PC-9 (cell line): Measurements from ENCODE around the gene PPP1R3D. TPM values are rescaled to one million over a fixed set of nuclear protein-coding genes. Genes with fewer than 3 reads are reported as not detected.

Source experiments
- BruUV-seq: library from RNA; stranded (reverse); fragments of 400-500 nt; replicated peaks from 2 replicates; lab custom pipeline; 2021; lab: Mats Ljungman, UMichigan
- CTCF ChIA-PET: fragments of 300-600 bp; sonication (Branson Sonifier 250); formaldehyde crosslinking; loops from one replicate; lab custom pipeline; 2022; ENCODE audit warnings: antibody characterized with exemption; lab: Charles Lee
- POLR2A ChIA-PET: fragments of 300-600 bp; sonication (Branson Sonifier 250); formaldehyde crosslinking; loops from one replicate; lab custom pipeline; 2022; ENCODE audit warnings: antibody characterized with exemption; ENCODE audit not compliant: unreplicated experiment; lab: Charles Lee
- DNase-seq, 2 experiments: peaks; one replicate each; pipeline versions ENCODE4 v3.0.0 to v3.0.0-alpha.2; 2015 to 2022; ENCODE audit warnings: mixed read lengths in 1 of 2
- H2AFZ ChIP-seq: fragments of 200-600 bp; sonication (generic); 2 replicates; pipeline ENCODE4 v1.8.1; 2017; ENCODE audit warnings: antibody characterized with exemption
- H3F3A ChIP-seq: fragments of 200-600 bp; sonication (generic); 2 replicates; pipeline ENCODE4 v1.8.1; 2017; ENCODE audit warnings: antibody characterized with exemption, mild to moderate bottlenecking, low read depth; ENCODE audit not compliant: insufficient read depth
- H3K27ac ChIP-seq: fragments of 200-600 bp; sonication (generic); 2 replicates; pipeline ENCODE4 v1.6.1; 2016; ENCODE audit warnings: mixed run types
- H3K27me3 ChIP-seq: fragments of 200-600 bp; sonication (generic); 2 replicates; pipeline ENCODE4 v1.6.1; 2016; ENCODE audit warnings: low read depth, mixed run types; ENCODE audit not compliant: insufficient read depth
- H3K36me3 ChIP-seq: fragments of 200-600 bp; sonication (generic); 2 replicates; pipeline ENCODE4 v1.6.1; 2016; ENCODE audit warnings: low read depth, mixed run types
- H3K4me1 ChIP-seq: fragments of 200-600 bp; sonication (generic); replicated peaks from 2 replicates; pipeline ENCODE4 v1.6.1; 2016; ENCODE audit warnings: mixed run types; ENCODE audit not compliant: insufficient read depth
- H3K4me2 ChIP-seq: fragments of 200-600 bp; sonication (generic); 2 replicates; pipeline ENCODE4 v1.6.1; 2017; ENCODE audit warnings: mixed run types
- H3K4me3 ChIP-seq: fragments of 200-600 bp; sonication (generic); 2 replicates; pipeline ENCODE4 v1.6.1; 2016; ENCODE audit warnings: mixed run types
- H3K79me2 ChIP-seq: fragments of 200-600 bp; sonication (generic); 2 replicates; pipeline ENCODE4 v1.6.1; 2017; ENCODE audit warnings: low read depth, mixed run types
- H3K9me2 ChIP-seq: fragments of 200-600 bp; sonication (generic); 2 replicates; pipeline ENCODE4 v1.8.1; 2017; ENCODE audit warnings: mild to moderate bottlenecking; ENCODE audit not compliant: insufficient read depth
- H3K9me3 ChIP-seq: fragments of 200-600 bp; sonication (generic); 2 replicates; pipeline ENCODE4 v1.8.1; 2016; ENCODE audit warnings: low read depth; ENCODE audit not compliant: insufficient read depth
- H4K20me1 ChIP-seq: fragments of 200-600 bp; sonication (generic); 2 replicates; pipeline ENCODE4 v1.8.1; 2017; ENCODE audit not compliant: insufficient read depth
- EZH2 ChIP-seq: fragments of 200-600 bp; sonication (generic); IDR thresholded peaks from 2 replicates; pipeline ENCODE4 v1.8.0; 2017; ENCODE audit warnings: antibody characterized with exemption, low read depth
- intact Hi-C: fragments of 100-400 bp; cut with micrococcal nuclease; formaldehyde crosslinking; loops from one replicate; pipeline ENCODE4 v1.10.0; 2022; ENCODE audit not compliant: unreplicated experiment
- total RNA-seq: library from RNA; stranded (reverse); gene quantifications from 2 replicates; pipeline ENCODE4 v1.2.3, GENCODE V29; 2021
- TF ChIP-seq, protein P1 (sequence below): fragments of 200-600 bp; sonication (generic); conservative IDR thresholded peaks from 2 replicates; pipeline ENCODE4 v1.6.1; 2017; ENCODE audit warnings: mixed run types, antibody characterized with exemption, mild to moderate bottlenecking, moderate library complexity

Gene PPP1R3D
- total RNA-seq, 1 experiment from 2014 or later: 9.9 TPM

DNA sequence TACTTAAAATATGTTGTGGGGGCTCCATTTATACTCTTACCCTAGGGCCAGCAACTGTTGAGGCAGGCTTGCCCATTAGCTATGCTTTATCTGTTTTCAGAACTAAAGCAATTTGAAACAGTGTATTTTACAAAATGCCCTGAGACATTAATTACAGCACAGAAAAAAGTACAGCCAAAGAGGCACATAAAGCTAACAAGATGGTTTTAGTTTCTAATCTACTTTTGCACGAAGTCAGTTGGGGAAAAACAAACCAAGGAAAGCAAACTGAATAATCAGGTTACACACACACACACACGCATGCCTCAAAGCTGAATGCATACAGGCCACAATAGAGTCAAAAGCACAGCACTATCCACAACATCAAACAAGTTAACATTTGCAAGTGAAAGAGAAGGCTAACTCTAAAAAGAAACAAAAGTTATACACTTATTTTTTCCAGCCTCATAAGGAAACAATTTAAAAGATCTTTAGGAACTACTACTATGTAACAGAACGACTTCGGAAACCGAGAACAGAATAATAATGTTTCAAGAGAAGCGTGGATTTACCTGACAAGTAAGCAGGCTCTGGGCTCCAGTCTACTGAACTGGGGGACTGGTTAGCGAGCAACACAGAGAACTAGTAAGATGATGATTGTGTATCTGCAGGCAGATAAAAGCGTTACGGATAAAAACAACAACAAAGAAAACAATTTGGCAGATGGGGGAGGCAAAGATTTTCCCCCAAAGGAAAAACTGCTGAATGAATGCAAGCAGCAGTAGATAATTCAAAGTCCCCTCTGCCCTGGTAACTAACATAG lies 8.4 kb downstream of the PPP1R3D start:
- Histone ChIP-seq H3K27me3 (no peaks in the 10 kb centered on the region), H2AFZ (no peak overlapping the region), H3K79me2 (peaks cover 15% of the 10 kb centered on the region), H3F3A (no peaks in the 10 kb centered on the region; the same call in 1 of the 2 replicates), H3K4me1 (peaks cover 7% of the 10 kb centered on the region), H3K4me2 (no peak overlapping the region), H4K20me1 (0 out of 2 replicates have a peak, but pooled peaks cover 8% of the 10 kb centered on the region), H3K36me3 (peaks cover 7% of the 10 kb centered on the region), H3K27ac (no peak overlapping the region), H3K4me3 (no peak overlapping the region), H3K9me2 (no peaks in the 10 kb centered on the region), H3K9me3 (no peaks in the 10 kb centered on the region)
- POLR2A ChIA-PET: no interaction called here
- CTCF ChIA-PET: no interaction called here
- intact Hi-C loops: no loop called here
- no peak for DNase-seq
- no TSS peak for BruUV-seq
- TF ChIP-seq EZH2: no peak
- TF ChIP-seq, protein P1, sequence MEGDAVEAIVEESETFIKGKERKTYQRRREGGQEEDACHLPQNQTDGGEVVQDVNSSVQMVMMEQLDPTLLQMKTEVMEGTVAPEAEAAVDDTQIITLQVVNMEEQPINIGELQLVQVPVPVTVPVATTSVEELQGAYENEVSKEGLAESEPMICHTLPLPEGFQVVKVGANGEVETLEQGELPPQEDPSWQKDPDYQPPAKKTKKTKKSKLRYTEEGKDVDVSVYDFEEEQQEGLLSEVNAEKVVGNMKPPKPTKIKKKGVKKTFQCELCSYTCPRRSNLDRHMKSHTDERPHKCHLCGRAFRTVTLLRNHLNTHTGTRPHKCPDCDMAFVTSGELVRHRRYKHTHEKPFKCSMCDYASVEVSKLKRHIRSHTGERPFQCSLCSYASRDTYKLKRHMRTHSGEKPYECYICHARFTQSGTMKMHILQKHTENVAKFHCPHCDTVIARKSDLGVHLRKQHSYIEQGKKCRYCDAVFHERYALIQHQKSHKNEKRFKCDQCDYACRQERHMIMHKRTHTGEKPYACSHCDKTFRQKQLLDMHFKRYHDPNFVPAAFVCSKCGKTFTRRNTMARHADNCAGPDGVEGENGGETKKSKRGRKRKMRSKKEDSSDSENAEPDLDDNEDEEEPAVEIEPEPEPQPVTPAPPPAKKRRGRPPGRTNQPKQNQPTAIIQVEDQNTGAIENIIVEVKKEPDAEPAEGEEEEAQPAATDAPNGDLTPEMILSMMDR: no peak

DNA sequence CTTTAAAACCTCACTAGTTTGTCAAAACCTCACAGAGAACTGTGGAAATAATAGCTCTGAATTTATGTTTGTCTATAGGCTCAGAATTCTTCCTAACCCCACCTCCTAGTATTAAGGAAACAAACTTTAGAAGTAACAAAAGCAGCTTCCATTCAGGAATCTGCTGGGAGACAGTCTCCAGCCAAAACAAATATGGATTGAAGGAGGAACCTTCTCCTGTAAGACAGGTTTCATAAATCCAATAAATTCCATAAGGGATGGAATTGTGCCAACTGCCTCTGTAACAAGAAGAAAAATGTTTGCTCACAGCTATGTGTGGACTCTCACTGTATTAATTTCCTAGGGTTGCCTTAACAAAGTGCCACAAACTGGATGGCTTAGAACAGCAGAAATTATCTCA lies 14.2 kb downstream of the PPP1R3D start:
- ChIA-PET CTCF (no interaction called here), POLR2A (interaction anchor here (0.6 kb wide), 1 partner anchor 14 kb away, joined by 10 read pairs; the partner anchor contains the start of genes FAM217B and PPP1R3D)
- Histone ChIP-seq H3K4me1 (peaks cover 30% of the 10 kb centered on the region), H3K36me3 (no peaks in the 10 kb centered on the region; the same call in 1 of the 2 replicates), H3K27me3 (no peaks in the 10 kb centered on the region), H3K4me3 (no peak overlapping the region), H3K27ac (peak overlapping the region; percentile 48), H2AFZ (no peak overlapping the region), H3K9me3 (no peaks in the 10 kb centered on the region), H3K79me2 (no peaks in the 10 kb centered on the region), H3K9me2 (no peaks in the 10 kb centered on the region), H4K20me1 (no peaks in the 10 kb centered on the region), H3K4me2 (peak overlapping the region; percentile 48), H3F3A (peaks cover 21% of the 10 kb centered on the region)
- peak in 1 of 2 experiments; percentile 95 for DNase-seq
- BruUV-seq: no TSS peak
- intact Hi-C loops: no loop called here
- TF ChIP-seq EZH2: no peak
- TF ChIP-seq, protein P1: no peak

DNA sequence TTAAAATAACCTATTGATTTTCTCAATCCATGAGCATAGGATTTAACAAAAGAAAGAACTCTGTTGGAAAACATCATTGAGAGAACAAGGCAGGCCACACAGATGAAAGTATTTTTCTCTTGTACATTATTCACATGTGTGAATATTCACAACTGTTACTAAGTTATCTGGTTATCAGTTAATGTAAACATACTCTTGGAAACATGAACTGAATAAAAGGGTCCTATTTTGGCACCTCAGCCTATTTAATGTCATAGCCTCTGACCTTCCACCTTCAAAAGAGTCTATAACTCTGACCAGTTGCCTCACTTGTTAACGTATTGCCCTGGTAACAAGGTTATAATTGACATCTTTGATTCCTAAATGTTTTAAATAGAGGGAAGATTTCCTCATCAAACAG lies 14.7 kb downstream of the PPP1R3D start:
- Histone ChIP-seq H3K36me3 (peaks cover 1% of the 10 kb centered on the region; the same call in 1 of the 2 replicates), H3K4me1 (peaks cover 35% of the 10 kb centered on the region), H3F3A (peaks cover 21% of the 10 kb centered on the region), H3K27ac (peak overlapping the region; percentile 48), H3K9me2 (no peaks in the 10 kb centered on the region), H3K4me3 (no peak overlapping the region), H3K27me3 (no peaks in the 10 kb centered on the region), H3K9me3 (no peaks in the 10 kb centered on the region), H4K20me1 (no peaks in the 10 kb centered on the region), H3K4me2 (peak overlapping the region; percentile 48), H2AFZ (no peak overlapping the region), H3K79me2 (no peaks in the 10 kb centered on the region)
- no peak for TF ChIP-seq EZH2
- TF ChIP-seq, protein P1: no peak
- BruUV-seq: no TSS peak
- POLR2A ChIA-PET: interaction anchor here (0.6 kb wide), 1 partner anchor 15 kb away, joined by 10 read pairs; the partner anchor contains the start of genes FAM217B and PPP1R3D
- no peak for DNase-seq
- intact Hi-C loops: no loop called here
- CTCF ChIA-PET: no interaction called here
